Measurements from ENCODE around the gene LMX1B.
"Not testable (repeated sequence)": the region's sequence is repeated elsewhere in the genome, so short reads cannot be mapped to it uniquely, and the experiment has no call there.

DNA sequence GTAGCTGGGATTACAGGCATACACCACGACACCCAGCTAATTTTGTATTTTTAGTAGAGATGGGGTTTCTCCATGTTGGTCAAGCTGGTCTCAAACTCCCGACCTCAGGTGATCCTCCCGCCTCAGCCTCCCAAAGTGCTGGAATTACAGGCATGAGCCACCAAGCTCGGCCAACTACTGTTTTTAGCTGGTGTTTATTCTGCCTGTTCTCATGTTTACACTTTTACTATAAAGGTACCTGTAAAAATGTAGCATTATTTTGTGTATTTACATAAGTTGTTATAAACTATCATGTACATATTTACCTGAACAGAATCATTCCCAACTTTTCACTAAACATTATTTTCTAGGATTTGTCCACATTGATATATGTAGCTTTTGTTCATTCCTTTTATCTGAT is 111.8 kb downstream of the LMX1B start:
- TF ChIP-seq, protein P1, sequence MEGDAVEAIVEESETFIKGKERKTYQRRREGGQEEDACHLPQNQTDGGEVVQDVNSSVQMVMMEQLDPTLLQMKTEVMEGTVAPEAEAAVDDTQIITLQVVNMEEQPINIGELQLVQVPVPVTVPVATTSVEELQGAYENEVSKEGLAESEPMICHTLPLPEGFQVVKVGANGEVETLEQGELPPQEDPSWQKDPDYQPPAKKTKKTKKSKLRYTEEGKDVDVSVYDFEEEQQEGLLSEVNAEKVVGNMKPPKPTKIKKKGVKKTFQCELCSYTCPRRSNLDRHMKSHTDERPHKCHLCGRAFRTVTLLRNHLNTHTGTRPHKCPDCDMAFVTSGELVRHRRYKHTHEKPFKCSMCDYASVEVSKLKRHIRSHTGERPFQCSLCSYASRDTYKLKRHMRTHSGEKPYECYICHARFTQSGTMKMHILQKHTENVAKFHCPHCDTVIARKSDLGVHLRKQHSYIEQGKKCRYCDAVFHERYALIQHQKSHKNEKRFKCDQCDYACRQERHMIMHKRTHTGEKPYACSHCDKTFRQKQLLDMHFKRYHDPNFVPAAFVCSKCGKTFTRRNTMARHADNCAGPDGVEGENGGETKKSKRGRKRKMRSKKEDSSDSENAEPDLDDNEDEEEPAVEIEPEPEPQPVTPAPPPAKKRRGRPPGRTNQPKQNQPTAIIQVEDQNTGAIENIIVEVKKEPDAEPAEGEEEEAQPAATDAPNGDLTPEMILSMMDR (IDR thresholded peaks at IDR 0.05): not testable (repeated sequence)
- TF ChIP-seq POLR2A, EP300 (IDR thresholded peaks at IDR 0.05): not testable (repeated sequence)

Data from stomach (tissue), 4 donors.